Esophagus squamous epithelium (tissue), 5 donors: ENCODE data around the gene ARAP1. TPM values are rescaled to one million over a fixed set of nuclear protein-coding genes. Genes with fewer than 3 reads are reported as not detected.

Source experiments
- DNase-seq: peaks from one replicate; lab custom pipeline; 2025; lab: John Stamatoyannopoulos, UW
- H3K27ac ChIP-seq, 4 donors: fragments of 200-600 bp; sonication (generic); one replicate each; pipeline ENCODE4 v1.5.1; 2016 to 2019; ENCODE audit warnings: mild to moderate bottlenecking in 1 of 4
- H3K27me3 ChIP-seq, 4 donors: fragments of 200-600 bp; sonication (generic); 1 replicate in 3 of 4; 2 replicates in 1 of 4; pipeline versions ENCODE4 v1.5.1 to v1.6.0; 2017 to 2021; ENCODE audit warnings: antibody characterized with exemption in 1 of 4
- H3K36me3 ChIP-seq, 3 donors: fragments of 200-600 bp; sonication (generic); one replicate each; pipeline ENCODE4 v1.5.1; 2016 to 2019
- H3K4me1 ChIP-seq, 3 donors: fragments of 200-600 bp; sonication (generic); one replicate each; pipeline ENCODE4 v1.5.1; 2017 to 2019
- H3K4me3 ChIP-seq, 4 donors: fragments of 200-600 bp; sonication (generic); 1 replicate in 3 of 4; 2 replicates in 1 of 4; pipeline ENCODE4 v1.5.1; 2016 to 2019; ENCODE audit warnings: mild to moderate bottlenecking in 2 of 4, moderate library complexity in 1 of 4
- H3K9me3 ChIP-seq, 3 donors: fragments of 200-600 bp; sonication (generic); one replicate each; pipeline ENCODE4 v1.5.1; 2016 to 2019
- POLR2A ChIP-seq, 4 donors: fragments of 450-650 bp; IDR thresholded peaks; one replicate each; pipeline ENCODE4 v1.6.1; 2017; ENCODE audit warnings: antibody characterized with exemption in 4 of 4, mild to moderate bottlenecking in 4 of 4, moderate library complexity in 3 of 4
- WGBS, 2 donors: methylation state at CpG; one replicate each; pipeline ENCODE4 v1.1.5; 2018; 5-methylcytosine and 5-hydroxymethylcytosine counted together
- intact Hi-C: fragments of 100-400 bp; cut with DNase I; formaldehyde crosslinking; loops from one replicate; pipeline ENCODE4 v1.15.0; 2022
- total RNA-seq, 4 donors: library from RNA; depleted of rRNA; stranded (reverse); fragments of >200 nt; gene quantifications; one replicate each; pipeline ENCODE4 v1.1.0, GENCODE V29; 2016
- TF ChIP-seq, protein P1 (sequence below), 6 experiments: fragments of 450-650 bp in 4 of 6; fragments of 200-600 bp in 2 of 6; sonication (generic) in 2 of 6; IDR thresholded peaks; one replicate each; pipeline ENCODE4 v1.5.1; 2016 to 2019; ENCODE audit warnings: antibody characterized with exemption in 6 of 6, mild to moderate bottlenecking in 4 of 6, moderate library complexity in 4 of 6
- donor health status: DM: yes; HTN: yes; CAD: no.

The ARAP1 gene
- total RNA-seq, 4 donors from 2014 or later: 37.8 to 114 (median 70.6) TPM

DNA sequence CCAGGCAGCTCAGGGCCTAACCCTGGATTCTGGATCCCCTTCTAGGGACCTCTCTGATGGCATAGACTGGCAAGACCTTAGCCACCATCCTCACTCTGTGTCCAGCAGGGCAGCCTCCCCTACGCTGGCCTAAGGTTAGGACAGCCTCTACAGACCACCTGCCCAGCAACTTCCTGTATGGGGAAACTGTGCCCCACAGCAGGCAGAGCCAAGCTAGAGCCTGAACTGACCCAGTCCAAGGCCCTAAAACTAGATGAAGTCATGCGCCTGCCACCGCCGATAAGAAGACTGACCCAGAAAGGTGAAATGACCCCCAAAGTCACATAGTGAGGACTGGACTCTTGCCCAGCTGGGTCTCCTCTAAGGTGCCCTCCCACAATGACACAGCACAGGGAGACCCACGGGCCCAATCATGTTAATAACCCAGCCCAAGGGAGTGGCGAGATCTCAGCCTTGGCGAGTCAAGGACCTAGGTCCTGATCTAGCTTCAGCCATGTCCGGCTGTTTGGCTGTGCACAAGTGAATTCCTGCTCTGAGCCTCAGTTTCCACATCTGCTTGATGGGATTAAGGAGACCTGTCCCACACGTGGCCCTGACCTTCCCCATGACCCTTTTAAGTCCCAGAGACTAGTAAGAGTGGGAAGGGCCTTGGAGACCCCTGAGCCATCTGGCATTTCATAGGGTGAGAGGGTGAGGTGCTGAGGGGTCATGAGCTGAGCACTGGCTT, 24.1 kb upstream of the ARAP1 start:
- Histone ChIP-seq H3K27ac (no peak overlapping the region), H3K36me3 (peaks cover 0 to 26% (median 0%) of the 10 kb centered on the region in 3 donors), H3K4me3 (no peak overlapping the region), H3K27me3 (no peaks in the 10 kb centered on the region), H3K4me1 (peaks cover 29 to 80% (median 35%) of the 10 kb centered on the region in 3 donors), H3K9me3 (no peaks in the 10 kb centered on the region)
- intact Hi-C loops: no loop called here
- 63 to 97% methylated on average over 4 to 5 of the region's 9 CpGs for WGBS, 2 donors
- no peak for TF ChIP-seq POLR2A (IDR thresholded peaks at IDR 0.05)
- TF ChIP-seq, protein P1, sequence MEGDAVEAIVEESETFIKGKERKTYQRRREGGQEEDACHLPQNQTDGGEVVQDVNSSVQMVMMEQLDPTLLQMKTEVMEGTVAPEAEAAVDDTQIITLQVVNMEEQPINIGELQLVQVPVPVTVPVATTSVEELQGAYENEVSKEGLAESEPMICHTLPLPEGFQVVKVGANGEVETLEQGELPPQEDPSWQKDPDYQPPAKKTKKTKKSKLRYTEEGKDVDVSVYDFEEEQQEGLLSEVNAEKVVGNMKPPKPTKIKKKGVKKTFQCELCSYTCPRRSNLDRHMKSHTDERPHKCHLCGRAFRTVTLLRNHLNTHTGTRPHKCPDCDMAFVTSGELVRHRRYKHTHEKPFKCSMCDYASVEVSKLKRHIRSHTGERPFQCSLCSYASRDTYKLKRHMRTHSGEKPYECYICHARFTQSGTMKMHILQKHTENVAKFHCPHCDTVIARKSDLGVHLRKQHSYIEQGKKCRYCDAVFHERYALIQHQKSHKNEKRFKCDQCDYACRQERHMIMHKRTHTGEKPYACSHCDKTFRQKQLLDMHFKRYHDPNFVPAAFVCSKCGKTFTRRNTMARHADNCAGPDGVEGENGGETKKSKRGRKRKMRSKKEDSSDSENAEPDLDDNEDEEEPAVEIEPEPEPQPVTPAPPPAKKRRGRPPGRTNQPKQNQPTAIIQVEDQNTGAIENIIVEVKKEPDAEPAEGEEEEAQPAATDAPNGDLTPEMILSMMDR (IDR thresholded peaks at IDR 0.05): no peak
- no peak for DNase-seq

DNA sequence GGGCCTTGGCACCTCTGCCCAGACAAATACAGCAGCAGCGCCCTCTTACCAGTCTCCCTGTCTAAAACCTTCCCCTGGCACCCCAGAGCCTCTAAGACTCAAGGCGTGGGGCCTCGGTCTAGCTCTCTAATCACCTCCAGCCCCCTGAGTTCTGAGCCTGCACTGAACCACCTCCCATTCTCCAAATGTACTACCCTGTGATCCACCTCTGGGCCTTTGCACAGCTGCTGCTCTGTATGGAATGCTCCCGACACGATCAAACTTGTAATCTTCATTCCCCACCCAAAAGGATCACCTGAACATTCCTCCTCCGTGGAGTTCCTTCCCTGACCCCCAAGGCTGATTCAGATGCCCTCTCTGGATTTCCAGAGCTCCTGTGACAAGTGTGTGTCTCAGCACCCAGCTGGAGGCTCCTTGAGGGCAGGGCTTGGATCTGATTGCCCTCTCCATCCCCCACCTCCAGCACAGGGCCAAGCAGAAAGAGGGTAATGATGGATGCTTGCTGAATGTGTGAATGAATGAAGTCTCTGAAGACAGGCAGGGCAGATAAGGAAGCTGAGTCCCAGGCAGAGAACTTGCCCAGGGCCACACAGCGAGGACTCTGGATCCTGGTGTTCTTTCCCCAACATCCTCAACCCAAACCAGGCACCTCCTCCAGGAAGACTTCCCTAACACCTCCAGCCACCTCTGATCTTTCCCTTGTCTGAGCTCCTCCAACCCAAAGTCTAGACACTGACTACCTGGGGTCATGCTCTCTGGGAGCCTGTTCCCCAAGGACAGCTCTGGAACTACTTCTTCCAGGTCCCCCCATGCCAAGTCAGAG, 23.3 kb upstream of the ARAP1 start:
- DNase-seq: no peak
- WGBS, 2 donors: 83 to 88% methylated on average over 6 to 7 of the region's 7 CpGs
- Histone ChIP-seq H3K27ac (no peak overlapping the region), H3K36me3 (peaks cover 0 to 34% (median 0%) of the 10 kb centered on the region in 3 donors), H3K4me3 (no peak overlapping the region), H3K9me3 (no peaks in the 10 kb centered on the region), H3K27me3 (no peaks in the 10 kb centered on the region), H3K4me1 (peaks cover 24 to 72% (median 27%) of the 10 kb centered on the region in 3 donors)
- TF ChIP-seq, protein P1 (IDR thresholded peaks at IDR 0.05): no peak
- intact Hi-C loops: no loop called here

DNA sequence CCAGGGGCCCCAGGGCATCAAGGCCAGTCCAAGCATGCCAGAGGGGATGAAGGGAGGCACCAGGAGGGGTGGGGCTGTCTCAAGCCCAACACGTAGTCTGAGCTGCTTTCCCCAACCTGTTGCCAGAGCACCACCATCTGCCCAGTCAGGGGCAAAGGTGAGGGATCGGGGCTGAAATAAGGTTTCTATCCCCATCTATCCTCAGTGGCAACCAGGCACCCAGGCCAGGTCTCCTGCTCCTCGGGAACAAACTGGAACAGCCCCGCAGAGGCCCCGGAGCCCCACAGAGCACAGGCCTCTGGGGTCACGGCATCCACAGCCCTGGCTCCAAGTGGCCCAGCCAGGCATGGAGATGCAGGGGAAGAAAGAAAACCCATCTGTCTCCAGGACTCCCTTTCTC, 22.3 kb upstream of the ARAP1 start:
- Histone ChIP-seq H3K27ac (no peak overlapping the region), H3K4me1 (peaks cover 14 to 62% (median 17%) of the 10 kb centered on the region in 3 donors), H3K27me3 (no peaks in the 10 kb centered on the region), H3K9me3 (no peaks in the 10 kb centered on the region), H3K36me3 (peaks cover 0 to 39% (median 0%) of the 10 kb centered on the region in 3 donors), H3K4me3 (no peak overlapping the region)
- TF ChIP-seq, protein P1 (IDR thresholded peaks at IDR 0.05): no peak
- TF ChIP-seq POLR2A (IDR thresholded peaks at IDR 0.05): no peak
- no CpG with 5 or more reads among the region's 6 CpGs for WGBS, 2 donors
- intact Hi-C loops: no loop called here
- DNase-seq: no peak

DNA sequence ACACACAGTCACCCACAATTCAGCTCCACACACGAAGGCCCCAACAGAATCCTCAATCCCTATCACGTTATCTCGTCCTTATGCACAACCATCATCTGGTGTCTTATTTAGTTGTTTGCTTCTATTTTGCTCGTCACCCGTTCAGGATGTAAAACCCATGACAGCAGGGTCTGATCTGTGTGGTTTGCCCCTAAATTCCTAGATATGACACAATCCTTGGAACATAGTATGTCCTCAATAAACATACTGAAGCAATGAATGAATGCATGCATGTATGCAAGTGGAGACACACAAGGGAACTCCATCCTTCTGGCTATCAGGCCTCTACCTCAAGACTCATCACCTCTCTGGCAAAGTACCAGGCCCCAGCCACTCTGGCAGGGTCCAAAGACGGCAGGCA, 21.5 kb upstream of the ARAP1 start:
- Histone ChIP-seq H3K4me1 (peaks cover 13 to 54% (median 17%) of the 10 kb centered on the region in 3 donors), H3K27ac (peak overlapping the region in 2 of 4 donors; percentile 36 to 72), H3K36me3 (peaks cover 0 to 31% (median 0%) of the 10 kb centered on the region in 3 donors), H3K9me3 (no peaks in the 10 kb centered on the region), H3K27me3 (no peaks in the 10 kb centered on the region), H3K4me3 (no peak overlapping the region)
- no peak for DNase-seq
- intact Hi-C loops: no loop called here
- 63% methylated on average over 6 of the region's 6 CpGs for WGBS, 2 donors
- no peak for TF ChIP-seq POLR2A (IDR thresholded peaks at IDR 0.05)
- TF ChIP-seq, protein P1 (IDR thresholded peaks at IDR 0.05): no peak

DNA sequence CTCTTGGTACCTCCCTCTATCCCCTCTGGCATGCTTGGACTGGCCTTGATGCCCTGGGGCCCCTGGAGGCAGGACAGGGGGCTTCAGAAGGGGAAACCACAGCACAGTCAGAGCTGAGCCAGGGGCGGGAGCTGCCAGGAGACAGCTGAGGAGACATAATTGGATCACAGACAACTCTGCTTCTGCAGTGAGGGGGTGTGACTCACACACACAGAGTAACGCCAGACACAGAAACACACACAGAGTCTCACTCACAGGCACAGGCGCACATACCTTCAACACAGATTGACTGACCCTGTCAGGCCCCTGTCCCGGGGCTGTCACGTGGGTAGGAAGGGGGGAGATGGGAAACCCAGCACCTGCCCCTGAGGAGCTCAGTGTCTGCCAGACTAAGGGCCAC, 21.1 kb upstream of the ARAP1 start:
- Histone ChIP-seq H3K27ac (peak overlapping the region in 2 of 4 donors; percentile 36 to 72), H3K9me3 (no peaks in the 10 kb centered on the region), H3K36me3 (peaks cover 0 to 27% (median 0%) of the 10 kb centered on the region in 3 donors), H3K27me3 (no peaks in the 10 kb centered on the region), H3K4me3 (no peak overlapping the region), H3K4me1 (peaks cover 13 to 50% (median 17%) of the 10 kb centered on the region in 3 donors)
- WGBS, 2 donors: 21 to 27% methylated on average over 5 of the region's 5 CpGs
- no peak for DNase-seq
- TF ChIP-seq POLR2A (IDR thresholded peaks at IDR 0.05): no peak
- TF ChIP-seq, protein P1 (IDR thresholded peaks at IDR 0.05): no peak
- intact Hi-C loops: no loop called here
